GM23248 (cell line): ENCODE data around the gene IQCM. TPM values are rescaled to one million over a fixed set of nuclear protein-coding genes. Genes with fewer than 3 reads are reported as not detected.
A peak's percentile ranks its signal among the peaks of the same experiment; 100 is the strongest.
"Not testable (repeated sequence)": the region's sequence is repeated elsewhere in the genome, so short reads cannot be mapped to it uniquely, and the experiment has no call there.

Experiments used
- DNase-seq: peaks from one replicate; pipeline ENCODE4 v3.0.0-alpha.2; 2015
- H2AFZ ChIP-seq: fragments of 200-600 bp; sonication (generic); 2 replicates; pipeline ENCODE4 v1.6.1; 2016; ENCODE audit warnings: antibody characterized with exemption
- H3F3A ChIP-seq: fragments of 200-600 bp; sonication (generic); 2 replicates; pipeline ENCODE4 v1.6.1; 2016; ENCODE audit warnings: mild to moderate bottlenecking, antibody characterized with exemption, mixed run types; ENCODE audit not compliant: insufficient read depth
- H3K27ac ChIP-seq: fragments of 200-600 bp; sonication (generic); 2 replicates; pipeline ENCODE4 v1.5.1; 2016; ENCODE audit warnings: mild to moderate bottlenecking
- H3K27me3 ChIP-seq: fragments of 200-600 bp; sonication (generic); replicated peaks from 2 replicates; pipeline ENCODE4 v1.6.1; 2016; ENCODE audit warnings: mild to moderate bottlenecking; ENCODE audit not compliant: insufficient read depth
- H3K36me3 ChIP-seq: fragments of 200-600 bp; sonication (generic); 2 replicates; pipeline ENCODE4 v1.6.1; 2016; ENCODE audit warnings: low read depth, mild to moderate bottlenecking
- H3K4me1 ChIP-seq: fragments of 200-600 bp; sonication (generic); 2 replicates; pipeline ENCODE4 v1.6.1; 2016; ENCODE audit warnings: mild to moderate bottlenecking; ENCODE audit not compliant: insufficient read depth
- H3K4me2 ChIP-seq: fragments of 200-600 bp; sonication (generic); one replicate; pipeline ENCODE4 v1.6.1; 2016; ENCODE audit warnings: mild to moderate bottlenecking; ENCODE audit not compliant: unreplicated experiment
- H3K4me3 ChIP-seq: fragments of 200-600 bp; sonication (generic); 2 replicates; pipeline ENCODE4 v1.5.1; 2016; ENCODE audit warnings: mild to moderate bottlenecking
- H3K79me2 ChIP-seq: fragments of 200-600 bp; sonication (generic); 2 replicates; pipeline ENCODE4 v1.6.1; 2016; ENCODE audit warnings: mild to moderate bottlenecking; ENCODE audit not compliant: insufficient read depth
- H3K9ac ChIP-seq: fragments of 200-600 bp; sonication (generic); 2 replicates; pipeline ENCODE4 v1.6.1; 2016; ENCODE audit warnings: mild to moderate bottlenecking
- H3K9me2 ChIP-seq: fragments of 200-600 bp; sonication (generic); 2 replicates; pipeline ENCODE4 v1.6.1; 2016; ENCODE audit warnings: mixed run types, mild to moderate bottlenecking, moderate library complexity; ENCODE audit not compliant: insufficient read depth
- H3K9me3 ChIP-seq: fragments of 200-600 bp; sonication (generic); one replicate; pipeline ENCODE4 v1.6.1; 2017; ENCODE audit warnings: low read depth
- H4K20me1 ChIP-seq: fragments of 200-600 bp; sonication (generic); 2 replicates; pipeline ENCODE4 v1.6.0; 2016; ENCODE audit not compliant: insufficient read depth
- EZH2 ChIP-seq: fragments of 200-600 bp; sonication (generic); IDR thresholded peaks from 2 replicates; pipeline ENCODE4 v1.6.1; 2018; ENCODE audit warnings: antibody characterized with exemption, mild to moderate bottlenecking; ENCODE audit not compliant: insufficient read depth, poor library complexity, severe bottlenecking
- EZH2phosphoT487 ChIP-seq: fragments of 200-600 bp; sonication (generic); IDR thresholded peaks from 2 replicates; pipeline ENCODE4 v1.6.1; 2018; ENCODE audit warnings: antibody characterized with exemption, moderate library complexity, mild to moderate bottlenecking, low read depth; ENCODE audit not compliant: insufficient read depth
- WGBS, 2 experiments: methylation state at CpG; one replicate each; pipeline ENCODE4 v1.1.6; 2015 to 2017; ENCODE audit warnings: low lambda C conversion rate in 2 of 2, low coverage in 1 of 2; ENCODE audit errors: missing lambda C conversion rate in 2 of 2; 5-methylcytosine and 5-hydroxymethylcytosine counted together
- in situ Hi-C: fragments of 300-500 bp; cut with MboI; formaldehyde crosslinking; loops from 2 replicates; pipeline ENCODE4 v1.15.0; 2020
- polyA plus RNA-seq: library from polyadenylated mRNA; unstranded; fragments of >200 nt; fragmentation: Nextera tagmentation; extraction: Ambion mirVana; gene quantifications from 2 replicates; pipeline ENCODE4 v1.2.1, GENCODE V29; 2016
- total RNA-seq: library from RNA; depleted of rRNA; stranded (reverse); fragments of >200 nt; shearing (Covaris generic); gene quantifications from 2 replicates; pipeline ENCODE4 v1.2.3, GENCODE V29; 2014

The IQCM gene
- total and polyA plus RNA-seq, 2 experiments from 2014 or later = 0.11 TPM; not detected in 1

DNA sequence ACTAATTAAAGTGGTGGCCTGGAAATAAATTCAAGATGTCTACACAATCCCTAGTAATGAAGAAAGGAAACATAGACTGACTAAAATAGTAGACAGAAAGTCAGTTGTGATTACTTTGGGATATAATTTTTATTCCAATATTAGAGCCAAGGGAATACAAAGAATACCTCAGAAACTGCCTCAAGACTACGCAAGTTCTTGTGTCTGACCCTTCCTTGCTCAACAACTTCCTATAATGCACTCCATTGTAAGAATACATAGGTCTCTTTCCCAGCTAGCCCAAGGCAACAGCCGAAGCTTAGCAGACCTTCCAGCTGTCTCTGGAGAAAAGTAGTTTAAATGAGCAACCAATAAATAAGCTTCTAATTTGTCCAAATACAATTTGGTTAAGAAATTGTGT is 315.9 kb downstream of the IQCM start:
- 19 to 36% methylated on average over 2 of the region's 2 CpGs for WGBS, 2 experiments
- Histone ChIP-seq H3K4me2 (no peak overlapping the region), H2AFZ (no peak overlapping the region), H3K79me2 (no peaks in the 10 kb centered on the region), H4K20me1 (no peaks in the 10 kb centered on the region), H3K9me3 (no peaks in the 10 kb centered on the region), H3K9ac (no peak overlapping the region), H3K27ac (no peak overlapping the region), H3K27me3 (no peaks in the 10 kb centered on the region), H3K9me2 (no peaks in the 10 kb centered on the region), H3K36me3 (no peaks in the 10 kb centered on the region), H3K4me3 (no peak overlapping the region), H3K4me1 (no peaks in the 10 kb centered on the region), H3F3A (no peaks in the 10 kb centered on the region)
- in situ Hi-C loops = no loop called here
- TF ChIP-seq EZH2phosphoT487 (no peak), EZH2 (no peak)
- no peak for DNase-seq

DNA sequence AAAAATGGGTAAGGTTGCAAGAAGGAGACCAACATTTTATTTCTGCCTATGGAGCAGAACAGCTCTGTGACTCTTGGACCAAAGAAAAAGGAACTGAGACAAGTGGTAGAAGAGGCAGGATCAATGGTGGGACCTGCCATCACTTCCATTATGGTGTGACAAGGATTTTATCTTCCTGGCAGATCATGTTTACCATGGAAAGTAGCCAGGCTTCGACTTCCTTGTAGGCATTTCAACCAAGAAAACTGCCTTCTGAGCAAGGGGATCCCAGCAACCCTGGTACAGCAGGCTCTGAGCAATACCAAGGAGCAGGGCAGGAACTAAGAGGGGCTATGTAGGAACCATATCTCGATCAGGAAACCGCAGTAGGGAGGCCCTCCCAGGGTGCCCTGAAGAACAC is 317.4 kb downstream of the IQCM start:
- H3K9me2 ChIP-seq = no peaks in the 10 kb centered on the region
- in situ Hi-C loops = no loop called here
- 75 to 78% methylated on average over 3 of the region's 3 CpGs for WGBS, 2 experiments

DNA sequence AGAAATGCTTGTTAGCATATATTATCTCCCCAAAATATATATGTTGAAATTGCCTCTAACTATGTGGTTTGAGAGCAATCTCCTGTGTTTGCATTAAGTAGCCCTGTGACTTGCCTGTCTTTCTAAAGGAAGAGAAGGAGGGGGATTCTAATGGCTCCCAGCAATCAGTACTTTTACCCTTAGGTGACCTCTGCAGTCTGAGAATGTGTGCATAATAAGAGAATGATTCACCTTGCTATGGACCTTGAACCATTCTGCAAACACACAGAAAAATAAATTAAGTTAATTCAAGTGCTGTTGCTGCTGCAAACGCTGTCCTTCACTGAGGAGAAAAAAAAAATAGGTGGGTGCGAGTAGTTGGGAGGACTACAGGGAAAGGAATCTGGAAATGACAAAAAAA is 322.2 kb downstream of the IQCM start:
- in situ Hi-C loops = no loop called here
- Histone ChIP-seq H3K79me2 (no peaks in the 10 kb centered on the region), H3K9ac (no peak overlapping the region), H2AFZ (no peak overlapping the region), H3K27me3 (no peaks in the 10 kb centered on the region), H3K36me3 (no peaks in the 10 kb centered on the region), H3F3A (no peaks in the 10 kb centered on the region), H3K4me1 (no peaks in the 10 kb centered on the region), H3K4me3 (no peak overlapping the region), H3K9me3 (no peaks in the 10 kb centered on the region), H3K9me2 (no peaks in the 10 kb centered on the region; the same call in 1 of the 2 replicates), H4K20me1 (no peaks in the 10 kb centered on the region), H3K4me2 (no peak overlapping the region), H3K27ac (no peak overlapping the region)
- DNase-seq = peak; percentile 7
- TF ChIP-seq EZH2 (no peak), EZH2phosphoT487 (no peak)
- 43 to 57% methylated on average over 2 of the region's 2 CpGs for WGBS, 2 experiments

More for the DNA sequence above, 317.4 kb downstream of the IQCM start:
- Histone ChIP-seq H3K36me3 (no peaks in the 10 kb centered on the region), H3K27me3 (no peaks in the 10 kb centered on the region), H3K27ac (no peak overlapping the region), H3K4me3 (no peak overlapping the region), H4K20me1 (no peaks in the 10 kb centered on the region), H2AFZ (no peak overlapping the region), H3K4me2 (no peak overlapping the region), H3K4me1 (no peaks in the 10 kb centered on the region), H3K79me2 (no peaks in the 10 kb centered on the region), H3K9me3 (no peaks in the 10 kb centered on the region), H3F3A (no peaks in the 10 kb centered on the region), H3K9ac (no peak overlapping the region)
- DNase-seq = no peak
- TF ChIP-seq EZH2 = no peak
- no peak for TF ChIP-seq EZH2phosphoT487

DNA sequence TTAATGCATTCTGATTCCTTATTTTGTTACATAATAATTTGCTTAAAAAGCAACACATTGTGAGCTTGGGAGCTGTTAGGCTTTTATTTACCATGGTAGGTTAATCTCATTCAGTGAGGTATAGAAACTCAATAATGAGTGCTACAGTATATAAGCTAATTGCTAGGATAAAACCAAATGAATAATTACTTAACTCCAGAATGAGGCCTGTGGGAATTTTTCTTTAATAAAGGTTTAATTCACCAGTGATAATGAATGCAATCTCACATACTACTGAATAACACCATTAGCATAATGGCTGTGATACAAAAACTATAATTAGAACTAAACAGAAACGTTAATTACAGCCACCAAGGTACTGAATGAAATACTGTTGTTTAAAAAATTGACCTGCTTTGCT is 326.3 kb downstream of the IQCM start:
- Histone ChIP-seq H3K4me3 (no peak overlapping the region), H2AFZ (no peak overlapping the region), H3K9me3 (no peaks in the 10 kb centered on the region), H3K4me1 (no peaks in the 10 kb centered on the region), H3K9me2 (no peaks in the 10 kb centered on the region; the same call in 1 of the 2 replicates), H3K4me2 (no peak overlapping the region), H3K9ac (no peak overlapping the region), H3K27ac (no peak overlapping the region), H3K27me3 (no peaks in the 10 kb centered on the region), H3K79me2 (no peaks in the 10 kb centered on the region), H4K20me1 (no peaks in the 10 kb centered on the region), H3F3A (no peaks in the 10 kb centered on the region), H3K36me3 (no peaks in the 10 kb centered on the region)
- in situ Hi-C loops = no loop called here
- 51 to 54% methylated on average over 1 of the region's 1 CpG for WGBS, 2 experiments
- TF ChIP-seq EZH2phosphoT487 (no peak), EZH2 (no peak)
- DNase-seq = no peak

DNA sequence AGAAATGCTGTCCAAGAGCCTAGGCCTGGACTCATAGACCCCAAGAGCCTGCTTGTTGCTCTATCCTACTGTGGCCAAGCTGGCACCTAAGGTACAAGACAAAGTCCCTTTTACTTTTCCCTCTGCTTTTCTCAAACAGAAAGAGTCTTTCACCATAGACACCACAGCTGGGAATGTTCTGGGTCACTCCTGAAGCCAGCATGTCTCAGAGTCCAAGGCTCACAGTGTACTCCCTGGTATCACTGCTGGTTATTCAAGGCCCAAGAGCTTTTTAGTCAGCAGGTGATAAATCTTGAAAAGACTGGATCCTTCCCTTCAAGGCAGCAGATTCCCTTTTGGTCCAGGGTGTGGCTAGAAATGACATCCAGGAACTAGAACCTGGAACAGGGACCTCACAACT is 328.8 kb downstream of the IQCM start:
- Histone ChIP-seq H3K4me2 (no peak overlapping the region), H3F3A (no peaks in the 10 kb centered on the region), H3K36me3 (no peaks in the 10 kb centered on the region), H3K9me2 (no peaks in the 10 kb centered on the region), H2AFZ (no peak overlapping the region), H3K79me2 (no peaks in the 10 kb centered on the region), H3K4me3 (no peak overlapping the region), H3K9me3 (no peaks in the 10 kb centered on the region), H3K9ac (no peak overlapping the region), H3K4me1 (no peaks in the 10 kb centered on the region), H3K27me3 (no peaks in the 10 kb centered on the region), H4K20me1 (no peaks in the 10 kb centered on the region), H3K27ac (no peak overlapping the region)
- in situ Hi-C loops = no loop called here
- no peak for DNase-seq
- TF ChIP-seq EZH2 (no peak), EZH2phosphoT487 (no peak)

DNA sequence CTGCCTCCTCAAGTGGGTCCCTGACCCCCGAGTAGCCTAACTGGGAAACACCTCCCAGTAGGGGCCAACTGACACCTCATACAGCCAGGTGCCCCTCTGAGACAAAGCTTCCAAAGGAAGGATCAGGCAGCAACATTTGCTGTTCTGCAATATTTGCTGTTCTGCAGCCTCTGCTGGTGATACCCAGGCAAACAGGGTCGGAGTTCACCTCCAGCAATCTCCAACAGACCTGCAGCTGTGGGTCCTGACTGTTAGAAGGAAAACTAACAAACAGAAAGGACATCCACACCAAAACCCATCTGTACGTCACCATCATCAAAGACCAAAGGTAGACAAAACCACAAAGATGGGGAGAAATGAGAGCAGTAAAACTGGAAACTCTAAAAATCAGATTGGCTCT is 347.0 kb downstream of the IQCM start:
- H3K27ac ChIP-seq, in situ Hi-C loops, H3K4me2 ChIP-seq, H4K20me1 ChIP-seq, H3K9me2 ChIP-seq, H3K36me3 ChIP-seq, H3K9me3 ChIP-seq, H3K4me3 ChIP-seq, DNase-seq, H3K79me2 ChIP-seq, H3K4me1 ChIP-seq, H3F3A ChIP-seq, H3K9ac ChIP-seq, H3K27me3 ChIP-seq, H2AFZ ChIP-seq: not testable (repeated sequence)
- 60 to 69% methylated on average over 3 of the region's 3 CpGs for WGBS, 2 experiments
